Nephron progenitor cell (in vitro differentiated cells): ENCODE measurements around the gene MED17.
"Not testable (repeated sequence)": the region's sequence is repeated elsewhere in the genome, so short reads cannot be mapped to it uniquely, and the experiment has no call there.

Experiments used
- DNase-seq: peaks from one replicate; pipeline ENCODE4 v3.0.0; 2021
- H3K27ac Mint-ChIP-seq: 2 replicates; pipeline ENCODE4 v1.8.0; 2021; ENCODE audit warnings: mild to moderate bottlenecking, moderate library complexity, mixed read lengths
- H3K27me3 Mint-ChIP-seq: 2 replicates; pipeline ENCODE4 v1.8.0; 2021; ENCODE audit warnings: mild to moderate bottlenecking, low read depth, mixed read lengths; ENCODE audit not compliant: poor library complexity
- H3K36me3 Mint-ChIP-seq: 2 replicates; pipeline ENCODE4 v1.8.0; 2021; ENCODE audit warnings: low read depth, mixed read lengths
- H3K4me1 Mint-ChIP-seq: 2 replicates; pipeline ENCODE4 v1.8.0; 2021; ENCODE audit warnings: mixed read lengths
- H3K4me3 Mint-ChIP-seq: 2 replicates; pipeline ENCODE4 v1.8.0; 2021; ENCODE audit warnings: mild to moderate bottlenecking, moderate library complexity, mixed read lengths
- H3K9me3 Mint-ChIP-seq: 2 replicates; pipeline ENCODE4 v1.8.0; 2021; ENCODE audit warnings: mild to moderate bottlenecking, moderate library complexity, mixed read lengths
- TF ChIP-seq, protein P1 (sequence below): fragments of 200-600 bp; sonication (generic); IDR thresholded peaks from 2 replicates; pipeline ENCODE4 v1.5.0; 2021; ENCODE audit warnings: antibody characterized with exemption

Gene MED17

DNA sequence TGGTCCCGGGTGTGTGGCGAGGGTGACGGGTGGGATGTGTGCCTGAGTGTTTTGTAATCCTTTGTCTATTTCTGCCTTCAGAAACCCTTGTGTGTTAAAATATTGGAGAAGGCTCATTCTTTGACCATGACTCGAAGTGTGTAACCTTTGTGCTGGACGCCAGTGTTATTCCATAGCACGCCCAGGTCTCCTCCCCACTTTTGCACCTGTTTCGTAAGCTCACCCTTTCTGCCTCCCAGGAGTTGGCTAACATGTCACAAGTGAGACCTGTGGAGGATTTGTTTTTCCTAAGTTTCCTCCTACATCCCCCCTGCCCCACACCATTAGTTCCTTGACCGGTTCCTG, 42.2 kb upstream of the MED17 start:
- no peak for DNase-seq
- no peaks in the 10 kb centered on the region for H3K9me3 Mint-ChIP-seq
- no peaks in the 10 kb centered on the region for H3K27me3 Mint-ChIP-seq
- peaks cover 30% of the 10 kb centered on the region for H3K36me3 Mint-ChIP-seq
- H3K27ac Mint-ChIP-seq = peak overlapping the region; percentile 100
- TF ChIP-seq, protein P1, sequence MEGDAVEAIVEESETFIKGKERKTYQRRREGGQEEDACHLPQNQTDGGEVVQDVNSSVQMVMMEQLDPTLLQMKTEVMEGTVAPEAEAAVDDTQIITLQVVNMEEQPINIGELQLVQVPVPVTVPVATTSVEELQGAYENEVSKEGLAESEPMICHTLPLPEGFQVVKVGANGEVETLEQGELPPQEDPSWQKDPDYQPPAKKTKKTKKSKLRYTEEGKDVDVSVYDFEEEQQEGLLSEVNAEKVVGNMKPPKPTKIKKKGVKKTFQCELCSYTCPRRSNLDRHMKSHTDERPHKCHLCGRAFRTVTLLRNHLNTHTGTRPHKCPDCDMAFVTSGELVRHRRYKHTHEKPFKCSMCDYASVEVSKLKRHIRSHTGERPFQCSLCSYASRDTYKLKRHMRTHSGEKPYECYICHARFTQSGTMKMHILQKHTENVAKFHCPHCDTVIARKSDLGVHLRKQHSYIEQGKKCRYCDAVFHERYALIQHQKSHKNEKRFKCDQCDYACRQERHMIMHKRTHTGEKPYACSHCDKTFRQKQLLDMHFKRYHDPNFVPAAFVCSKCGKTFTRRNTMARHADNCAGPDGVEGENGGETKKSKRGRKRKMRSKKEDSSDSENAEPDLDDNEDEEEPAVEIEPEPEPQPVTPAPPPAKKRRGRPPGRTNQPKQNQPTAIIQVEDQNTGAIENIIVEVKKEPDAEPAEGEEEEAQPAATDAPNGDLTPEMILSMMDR = no peak
- H3K4me1 Mint-ChIP-seq = peaks cover 67% of the 10 kb centered on the region
- H3K4me3 Mint-ChIP-seq = peak overlapping the region; percentile 100

DNA sequence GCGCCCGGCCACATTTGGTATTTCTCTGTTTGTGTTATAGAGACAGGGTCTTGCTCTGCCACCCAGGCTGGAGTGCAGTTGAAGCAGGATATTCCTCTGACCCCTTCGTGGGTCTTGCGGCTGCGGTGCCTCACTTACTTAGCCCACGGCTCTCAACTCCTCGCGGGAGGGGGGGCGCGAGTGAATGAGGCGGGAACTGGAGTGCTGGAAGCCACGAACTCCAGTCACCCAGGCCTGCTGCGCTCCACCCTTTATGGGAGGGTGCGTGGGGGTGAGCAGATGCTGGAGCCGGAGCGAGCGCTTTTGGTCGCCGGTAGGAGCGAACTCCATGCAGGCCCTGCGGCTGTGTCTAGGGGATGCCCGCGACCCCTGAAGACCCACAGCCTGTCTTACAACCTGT, 40.8 kb upstream of the MED17 start:
- H3K4me1 Mint-ChIP-seq = peaks cover 53% of the 10 kb centered on the region
- no peaks in the 10 kb centered on the region for H3K9me3 Mint-ChIP-seq
- TF ChIP-seq, protein P1 = no peak
- H3K36me3 Mint-ChIP-seq = peaks cover 16% of the 10 kb centered on the region
- H3K4me3 Mint-ChIP-seq = peak overlapping the region; percentile 100
- DNase-seq = peak; percentile 14
- H3K27ac Mint-ChIP-seq = peak overlapping the region; percentile 69
- no peaks in the 10 kb centered on the region for H3K27me3 Mint-ChIP-seq

DNA sequence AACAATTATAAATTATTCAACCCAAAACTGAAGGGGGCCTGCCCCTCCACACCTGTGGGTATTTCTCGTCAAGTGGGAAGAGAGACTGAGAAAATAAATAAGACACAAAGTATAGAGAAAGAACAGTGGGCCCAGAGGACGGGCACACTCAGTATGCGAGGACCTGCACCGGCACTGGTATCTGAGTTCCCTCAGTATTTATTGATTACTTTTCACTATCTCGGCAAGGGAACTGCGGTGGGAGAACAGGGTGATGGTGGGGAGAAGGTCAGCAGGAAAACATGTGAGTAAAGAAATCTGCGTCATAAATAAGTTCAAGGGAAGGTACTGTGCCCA, 39.4 kb upstream of the MED17 start:
- Mint-ChIP-seq H3K4me1 (peaks cover 39% of the 10 kb centered on the region), H3K27ac (no peak overlapping the region), H3K27me3 (no peaks in the 10 kb centered on the region), H3K9me3 (no peaks in the 10 kb centered on the region), H3K36me3 (peaks cover 4% of the 10 kb centered on the region), H3K4me3 (no peak overlapping the region)
- no peak for DNase-seq
- TF ChIP-seq, protein P1 = no peak

DNA sequence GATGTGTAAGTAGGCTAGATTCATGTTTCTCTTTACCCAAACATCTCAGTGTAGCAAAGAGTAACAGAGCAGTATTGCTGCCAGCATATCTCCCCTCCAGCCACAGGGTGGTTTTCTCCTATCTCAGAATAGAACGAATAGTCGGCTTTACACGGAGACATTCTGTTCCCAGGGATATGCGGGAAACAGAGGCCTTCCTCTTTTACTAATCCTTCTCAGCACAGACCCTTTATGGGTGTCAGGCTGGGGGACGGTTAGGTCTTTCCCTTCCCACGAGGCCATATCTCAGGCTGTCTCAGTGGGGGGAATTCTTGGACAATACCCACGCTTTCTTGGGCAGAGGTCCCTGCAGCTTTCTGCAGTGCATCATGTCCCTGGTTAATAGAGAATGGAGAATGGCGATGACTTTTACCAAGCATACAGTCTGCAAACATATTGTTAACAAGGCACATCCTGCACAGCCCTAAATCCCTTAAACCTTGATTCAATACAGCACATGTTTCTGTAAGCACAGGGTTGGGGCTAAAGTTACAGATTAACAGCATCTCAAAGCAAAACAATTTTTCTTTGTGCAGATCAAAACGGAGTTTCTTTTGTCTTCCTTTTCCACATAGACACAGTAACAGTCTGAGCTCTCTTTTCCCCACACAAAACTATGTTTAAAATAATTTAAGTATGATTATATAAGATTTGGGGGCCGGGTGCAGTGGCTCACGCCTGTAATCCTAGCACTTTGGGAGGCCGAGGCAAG, 38.9 kb upstream of the MED17 start:
- not testable (repeated sequence) for DNase-seq, H3K4me3 Mint-ChIP-seq, H3K27me3 Mint-ChIP-seq, H3K27ac Mint-ChIP-seq, H3K9me3 Mint-ChIP-seq, H3K36me3 Mint-ChIP-seq
- peaks cover 34% of the 10 kb centered on the region for H3K4me1 Mint-ChIP-seq

DNA sequence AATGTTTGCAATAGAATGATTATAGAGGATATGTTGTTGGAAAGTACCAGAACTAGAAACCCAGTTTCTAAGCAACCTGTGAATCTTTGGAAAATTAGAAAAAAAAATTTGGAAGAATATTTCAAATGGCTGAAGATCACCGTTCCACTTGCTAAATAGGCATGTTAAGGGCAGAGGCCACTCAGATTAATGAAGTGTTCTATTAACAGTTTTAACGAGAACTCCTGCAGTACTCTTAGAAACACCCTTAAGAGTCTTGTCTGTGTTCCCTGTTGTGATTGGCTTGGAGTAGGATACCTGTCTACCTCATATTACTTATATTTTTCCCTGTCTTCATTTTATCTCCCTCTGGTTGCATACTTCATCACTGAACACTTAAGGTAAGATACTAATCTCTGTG, 38.0 kb upstream of the MED17 start:
- peaks cover 34% of the 10 kb centered on the region for H3K4me1 Mint-ChIP-seq
- no peak for DNase-seq
- no peak overlapping the region for H3K4me3 Mint-ChIP-seq
- H3K27me3 Mint-ChIP-seq = no peaks in the 10 kb centered on the region
- no peak overlapping the region for H3K27ac Mint-ChIP-seq
- H3K9me3 Mint-ChIP-seq = no peaks in the 10 kb centered on the region
- TF ChIP-seq, protein P1 = no peak
- H3K36me3 Mint-ChIP-seq = peaks cover 5% of the 10 kb centered on the region

DNA sequence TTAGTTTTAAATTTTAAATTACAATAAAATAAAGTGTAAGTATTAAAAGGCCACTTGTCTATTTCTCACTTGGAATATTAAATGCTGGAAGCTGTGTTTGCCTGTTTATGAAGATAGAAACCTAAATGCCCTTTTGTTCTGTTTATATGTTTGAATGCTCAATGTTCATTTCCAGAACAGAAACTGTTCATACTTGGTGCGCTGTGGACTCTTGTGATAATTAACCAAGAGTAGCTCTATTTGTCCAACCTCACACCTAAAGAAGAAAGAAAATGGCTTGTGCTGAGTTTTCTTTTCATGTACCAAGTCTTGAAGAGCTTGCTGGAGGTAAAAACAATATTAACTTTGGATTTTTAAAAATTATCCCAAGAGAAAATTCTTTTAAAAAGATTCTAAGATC, 37.0 kb upstream of the MED17 start:
- no peak for DNase-seq
- Mint-ChIP-seq H3K4me3 (no peak overlapping the region), H3K36me3 (peaks cover 5% of the 10 kb centered on the region), H3K4me1 (peaks cover 34% of the 10 kb centered on the region), H3K9me3 (no peaks in the 10 kb centered on the region), H3K27ac (no peak overlapping the region), H3K27me3 (no peaks in the 10 kb centered on the region)
- TF ChIP-seq, protein P1 = no peak
